DND-41 (cell line): Measurements from ENCODE around the gene ZNF334.

Experiments
- ATAC-seq: fragments of 200-7000 bp; cut with Tn5 transposase; 3 replicates; pipeline ENCODE4 v1.9.1; 2021; ENCODE audit warnings: low read depth; ENCODE audit not compliant: insufficient read depth
- DNase-seq: peaks from one replicate; pipeline ENCODE4 v3.0.0-alpha.2; 2020
- H2AFZ ChIP-seq: 2 replicates; pipeline ENCODE4 v1.6.0; 2012; ENCODE audit warnings: low read depth, low read length
- H3K27ac ChIP-seq: 2 replicates; pipeline ENCODE4 v1.5.1; 2012; ENCODE audit warnings: low read length, inconsistent platforms
- H3K27me3 ChIP-seq: fragments of 200-600 bp; sonication (generic); 2 replicates; pipeline ENCODE4 v1.6.0; 2012; ENCODE audit warnings: low read length, mild to moderate bottlenecking, inconsistent platforms; ENCODE audit not compliant: insufficient read depth, poor library complexity
- H3K36me3 ChIP-seq: 2 replicates; pipeline ENCODE4 v1.5.1; 2012; ENCODE audit warnings: low read length, inconsistent platforms; ENCODE audit not compliant: insufficient read depth
- H3K4me1 ChIP-seq: 2 replicates; pipeline ENCODE4 v1.5.1; 2012; ENCODE audit warnings: mild to moderate bottlenecking, low read length; ENCODE audit not compliant: insufficient read depth
- H3K4me2 ChIP-seq: 2 replicates; pipeline ENCODE4 v1.6.0; 2012; ENCODE audit warnings: mild to moderate bottlenecking, moderate library complexity, low read length, inconsistent platforms; ENCODE audit not compliant: insufficient read depth
- H3K4me3 ChIP-seq, 2 experiments: fragments of 200-600 bp in 1 of 2; shearing (Covaris generic) in 1 of 2; 2 replicates each; pipeline ENCODE4 v1.5.1; 2012 to 2016; ENCODE audit warnings: inconsistent platforms in 2 of 2, low read length in 2 of 2, mild to moderate bottlenecking in 2 of 2, low read depth in 1 of 2, moderate library complexity in 1 of 2
- H3K79me2 ChIP-seq: 2 replicates; pipeline ENCODE4 v1.6.0; 2012; ENCODE audit warnings: low read length, inconsistent platforms; ENCODE audit not compliant: insufficient read depth
- H3K9ac ChIP-seq: 2 replicates; pipeline ENCODE4 v1.6.0; 2012; ENCODE audit warnings: low read depth, mild to moderate bottlenecking, inconsistent platforms, low read length, moderate library complexity
- H3K9me3 ChIP-seq: 2 replicates; pipeline ENCODE4 v1.5.1; 2012; ENCODE audit warnings: low read length, moderate library complexity, mild to moderate bottlenecking, inconsistent platforms; ENCODE audit not compliant: insufficient read depth, severe bottlenecking
- H4K20me1 ChIP-seq: 2 replicates; pipeline ENCODE4 v1.6.0; 2012; ENCODE audit warnings: low read length; ENCODE audit not compliant: insufficient read depth
- CTCF ChIP-seq: IDR thresholded peaks from 2 replicates; pipeline ENCODE4 v1.5.1; 2012; ENCODE audit warnings: borderline replicate concordance, low read length, moderate library complexity, mild to moderate bottlenecking; ENCODE audit not compliant: poor library complexity, severe bottlenecking; ENCODE audit errors: extremely low read depth
- EZH2 ChIP-seq: IDR thresholded peaks from 3 replicates; pipeline ENCODE4 v1.6.1; 2012; ENCODE audit warnings: borderline replicate concordance, low read depth, mild to moderate bottlenecking, moderate library complexity, low read length, inconsistent platforms; ENCODE audit not compliant: severe bottlenecking

ZNF334 gene

GRCh38 chr20:46547995-46548394 lies 34.6 kb upstream of the ZNF334 start:
- H3K79me2 ChIP-seq, result no peaks in the 10 kb centered on the region
- ATAC-seq, result no peak
- no peaks in the 10 kb centered on the region for H3K36me3 ChIP-seq
- TF ChIP-seq CTCF, result no peak
- no peak for TF ChIP-seq EZH2
- H3K4me3 ChIP-seq, result no peak overlapping the region
- H3K4me2 ChIP-seq, result no peak overlapping the region
- H2AFZ ChIP-seq, result no peak overlapping the region
- H3K9ac ChIP-seq, result no peak overlapping the region
- H3K9me3 ChIP-seq, result no peaks in the 10 kb centered on the region
- H3K27me3 ChIP-seq, result peaks cover 4% of the 10 kb centered on the region
- peaks cover 6% of the 10 kb centered on the region for H3K4me1 ChIP-seq
- no peak for DNase-seq
- H3K27ac ChIP-seq, result no peak overlapping the region
- H4K20me1 ChIP-seq, result 0 out of 2 replicates have a peak, but pooled peaks cover 2% of the 10 kb centered on the region

GRCh38 chr20:46546936-46547335 lies 33.6 kb upstream of the ZNF334 start:
- TF ChIP-seq EZH2 (no peak), CTCF (no peak)
- no peak overlapping the region for H3K9ac ChIP-seq
- no peak overlapping the region for H3K4me2 ChIP-seq
- 0 out of 2 replicates have a peak, but pooled peaks cover 2% of the 10 kb centered on the region for H4K20me1 ChIP-seq
- H3K9me3 ChIP-seq, result no peaks in the 10 kb centered on the region
- H3K36me3 ChIP-seq, result no peaks in the 10 kb centered on the region
- no peak overlapping the region for H3K27ac ChIP-seq
- H3K79me2 ChIP-seq, result no peaks in the 10 kb centered on the region
- DNase-seq, result no peak
- no peak overlapping the region for H3K4me3 ChIP-seq
- no peaks in the 10 kb centered on the region for H3K4me1 ChIP-seq
- H3K27me3 ChIP-seq, result peaks cover 4% of the 10 kb centered on the region
- no peak for ATAC-seq
- H2AFZ ChIP-seq, result no peak overlapping the region

- Histone ChIP-seq H3K4me2 (no peak overlapping the region), H3K27me3 (peaks cover 4% of the 10 kb centered on the region), H3K36me3 (no peaks in the 10 kb centered on the region), H3K4me1 (no peaks in the 10 kb centered on the region), H3K27ac (no peak overlapping the region), H2AFZ (no peak overlapping the region), H3K9ac (no peak overlapping the region), H4K20me1 (0 out of 2 replicates have a peak, but pooled peaks cover 5% of the 10 kb centered on the region), H3K9me3 (no peaks in the 10 kb centered on the region), H3K4me3 (no peak overlapping the region), H3K79me2 (no peaks in the 10 kb centered on the region)
- no peak for TF ChIP-seq EZH2
- TF ChIP-seq CTCF, result no peak
- ATAC-seq (no peak), DNase-seq (no peak)
Measured at GRCh38 chr20:46546298-46546697, 32.9 kb upstream of the ZNF334 start.

GRCh38 chr20:46545827-46546138 lies 32.4 kb upstream of the ZNF334 start:
- Histone ChIP-seq H3K9ac (no peak overlapping the region), H4K20me1 (0 out of 2 replicates have a peak, but pooled peaks cover 7% of the 10 kb centered on the region), H2AFZ (no peak overlapping the region), H3K27ac (no peak overlapping the region), H3K9me3 (no peaks in the 10 kb centered on the region), H3K4me2 (no peak overlapping the region), H3K27me3 (peaks cover 4% of the 10 kb centered on the region), H3K36me3 (no peaks in the 10 kb centered on the region), H3K79me2 (no peaks in the 10 kb centered on the region), H3K4me3 (no peak overlapping the region), H3K4me1 (no peaks in the 10 kb centered on the region)
- no peak for DNase-seq
- no peak for TF ChIP-seq CTCF
- TF ChIP-seq EZH2, result no peak
- ATAC-seq, result no peak
